Measurements from ENCODE around the gene NEK7. TPM values are rescaled to one million over a fixed set of nuclear protein-coding genes. Genes with fewer than 3 reads are reported as not detected.

NEK7 gene
- total RNA-seq, 1 donor from 2014 or later = 103 TPM

- no peak for DNase-seq (ENCODE audit: low spot score)
Observed at GRCh38 chr1:198254521-198254920, 97.7 kb downstream of the NEK7 start.

DNA sequence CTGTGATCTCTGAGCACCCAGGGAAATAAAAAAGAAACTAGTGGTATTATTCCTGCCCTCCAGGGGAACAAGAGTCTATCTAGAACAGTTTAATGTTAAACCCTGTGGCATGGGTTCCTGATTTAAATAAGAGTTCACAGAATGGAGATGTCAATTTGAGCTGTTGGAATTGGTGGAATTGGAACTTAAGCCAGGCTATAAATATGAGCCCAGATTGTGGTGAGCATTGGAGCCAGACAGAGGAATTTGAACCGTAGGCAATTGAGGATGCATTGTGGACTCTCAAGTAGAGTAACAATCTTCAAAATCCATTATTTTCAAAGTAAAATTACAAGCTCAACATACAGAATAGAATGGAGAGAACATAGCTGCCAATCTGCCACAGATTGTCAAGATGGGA, 98.2 kb downstream of the NEK7 start:
- DNase-seq (ENCODE audit: low spot score) = no peak

- no peak for DNase-seq (ENCODE audit: low spot score)
Observed at GRCh38 chr1:198255784-198256183, 99.0 kb downstream of the NEK7 start.

DNA sequence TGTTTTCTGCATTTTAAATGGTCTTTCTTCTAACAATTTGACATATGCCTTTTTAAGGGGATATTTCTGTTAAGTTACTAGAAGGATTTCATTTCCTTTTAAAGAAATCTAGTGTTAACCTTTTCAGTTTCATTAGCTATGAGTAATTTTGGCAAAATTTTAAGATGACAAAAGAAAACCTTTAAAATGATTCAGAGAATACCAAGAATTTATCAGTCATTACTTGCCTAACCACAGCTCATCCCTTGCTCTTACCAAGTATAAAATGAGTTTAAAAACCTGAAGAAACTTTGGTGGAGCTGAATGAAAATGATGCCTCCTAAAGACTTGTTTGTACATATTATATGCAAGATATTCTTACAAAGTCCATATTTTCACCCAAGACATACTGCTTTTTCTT, 101.7 kb downstream of the NEK7 start:
- no peak for DNase-seq (ENCODE audit: low spot score)

- no peak for DNase-seq (ENCODE audit: low spot score)
Observed at GRCh38 chr1:198259333-198260074, 102.7 kb downstream of the NEK7 start.

DNA sequence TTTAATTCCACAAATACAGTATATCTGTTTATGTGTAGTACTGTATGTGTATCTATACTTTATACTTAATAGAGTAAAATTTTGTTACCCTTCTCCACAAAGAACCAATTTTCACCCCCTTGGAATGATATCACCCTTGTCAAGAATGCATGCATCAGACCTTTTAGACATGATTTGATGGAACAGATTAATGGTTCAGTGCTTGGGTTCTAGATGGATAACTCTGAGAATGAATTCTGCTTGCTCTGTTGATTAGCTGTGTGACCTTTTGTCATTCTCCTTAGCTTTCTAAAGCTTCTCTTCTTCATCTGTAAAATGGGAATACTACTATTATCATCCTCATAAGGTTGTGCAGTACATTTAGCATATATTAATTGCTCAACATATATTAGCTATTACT, 105.1 kb downstream of the NEK7 start:
- DNase-seq (ENCODE audit: low spot score) = no peak

DNA sequence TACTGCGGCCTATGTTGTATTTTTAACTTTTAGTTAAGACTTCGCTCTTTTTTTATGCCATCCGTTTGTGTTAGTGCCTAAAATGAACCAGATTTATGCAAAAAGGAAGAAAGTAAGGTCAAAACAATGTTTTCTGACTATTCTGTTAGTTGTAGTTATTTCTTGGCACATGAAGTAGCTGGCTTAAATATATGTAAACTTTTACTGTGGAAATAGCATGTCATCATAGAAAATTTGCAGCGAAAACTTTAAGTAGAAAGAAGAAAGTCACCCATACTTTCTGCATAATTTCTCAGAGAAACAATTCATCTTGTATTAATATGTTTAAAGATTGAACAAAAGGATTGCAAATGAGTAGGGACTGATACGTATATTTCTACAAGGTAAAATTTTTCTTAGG, 106.4 kb downstream of the NEK7 start:
- DNase-seq (ENCODE audit: low spot score) = no peak

GRCh38 chr1:198264282-198264681, 107.5 kb downstream of the NEK7 start:
- DNase-seq (ENCODE audit: low spot score) = no peak

DNA sequence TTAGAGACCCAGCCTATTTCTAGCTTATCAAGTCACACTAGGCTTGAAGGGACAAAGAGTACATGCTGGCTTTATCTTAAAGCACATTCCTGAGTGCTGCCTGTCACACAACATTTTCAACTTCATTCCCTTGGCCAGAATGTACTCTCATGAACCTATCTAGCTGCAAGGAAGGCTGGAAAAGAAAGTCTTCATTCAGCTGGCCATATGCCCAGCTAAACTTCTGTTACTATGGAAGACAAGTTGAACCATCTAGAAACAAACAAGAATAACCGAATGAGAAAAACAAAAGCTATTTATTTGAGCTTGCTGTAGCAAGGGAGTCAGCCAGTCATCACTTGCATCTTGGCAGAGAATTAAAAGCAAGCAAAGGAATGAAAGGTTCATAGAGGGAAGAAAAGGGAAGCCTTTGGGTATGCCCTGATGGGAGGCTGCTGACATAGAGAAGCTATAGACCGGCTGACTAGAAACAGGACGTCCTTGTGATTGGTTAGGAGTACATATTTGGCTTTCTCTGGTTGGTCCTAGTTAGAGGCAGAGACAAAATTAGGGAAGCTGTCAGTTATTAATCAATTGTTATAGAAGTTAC, 108.4 kb downstream of the NEK7 start:
- no peak for DNase-seq (ENCODE audit: low spot score)

GRCh38 chr1:198267056-198267455, 110.3 kb downstream of the NEK7 start:
- no peak for DNase-seq (ENCODE audit: low spot score)

GRCh38 chr1:198267921-198268320, 111.1 kb downstream of the NEK7 start:
- no peak for DNase-seq (ENCODE audit: low spot score)

GRCh38 chr1:198268784-198269645, 112.2 kb downstream of the NEK7 start:
- DNase-seq (ENCODE audit: low spot score) = no peak

GRCh38 chr1:198269646-198269940, 112.8 kb downstream of the NEK7 start:
- DNase-seq (ENCODE audit: low spot score) = no peak

DNA sequence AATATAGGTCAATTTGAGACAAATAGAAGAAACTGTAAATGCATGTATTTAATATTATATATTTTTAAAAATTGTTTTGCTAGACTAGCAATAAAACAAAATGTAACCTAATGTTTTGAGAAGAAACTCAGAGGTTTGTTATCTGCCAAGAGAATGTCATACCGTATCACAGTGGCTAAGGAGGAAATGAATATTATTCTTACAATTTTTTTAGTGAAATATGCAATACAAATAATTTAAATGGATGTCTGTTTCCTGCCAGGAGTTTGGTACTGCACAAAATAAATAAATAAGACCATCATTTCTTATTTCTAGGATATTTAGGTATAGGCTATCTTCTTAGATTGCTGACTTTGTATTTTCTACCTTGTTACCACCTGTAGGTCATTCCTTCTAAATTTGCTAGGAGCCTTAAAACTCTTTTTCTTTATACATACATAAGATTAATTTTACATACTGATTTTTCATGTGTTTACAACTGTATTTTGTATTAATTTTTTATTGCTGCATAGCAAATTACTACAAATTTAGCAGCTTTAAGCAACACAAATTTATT, 113.6 kb downstream of the NEK7 start:
- DNase-seq (ENCODE audit: low spot score) = no peak

- DNase-seq (ENCODE audit: low spot score) = no peak
Observed at GRCh38 chr1:198271467-198271866, 114.7 kb downstream of the NEK7 start.

DNA sequence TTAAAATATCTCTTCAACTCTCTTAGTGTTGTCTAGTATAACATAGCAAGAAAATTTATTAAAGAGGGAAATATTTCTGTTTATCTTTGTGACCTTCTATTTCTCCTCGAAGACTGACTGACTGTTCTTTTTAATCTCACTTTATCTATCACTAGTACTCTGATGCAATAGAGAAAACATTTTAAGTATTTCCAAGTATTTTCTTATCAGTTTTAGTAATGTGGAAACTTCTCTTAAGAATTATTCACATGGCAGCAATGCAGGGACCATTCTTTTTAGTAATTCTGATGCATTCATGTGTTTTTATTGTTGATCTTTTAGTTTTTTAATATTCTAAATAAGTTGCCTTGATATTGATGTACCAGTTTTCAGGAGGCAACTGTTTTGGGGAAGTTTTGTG, 115.7 kb downstream of the NEK7 start:
- DNase-seq (ENCODE audit: low spot score) = no peak

GRCh38 chr1:198273748-198274295, 117.0 kb downstream of the NEK7 start:
- DNase-seq (ENCODE audit: low spot score) = no peak

DNA sequence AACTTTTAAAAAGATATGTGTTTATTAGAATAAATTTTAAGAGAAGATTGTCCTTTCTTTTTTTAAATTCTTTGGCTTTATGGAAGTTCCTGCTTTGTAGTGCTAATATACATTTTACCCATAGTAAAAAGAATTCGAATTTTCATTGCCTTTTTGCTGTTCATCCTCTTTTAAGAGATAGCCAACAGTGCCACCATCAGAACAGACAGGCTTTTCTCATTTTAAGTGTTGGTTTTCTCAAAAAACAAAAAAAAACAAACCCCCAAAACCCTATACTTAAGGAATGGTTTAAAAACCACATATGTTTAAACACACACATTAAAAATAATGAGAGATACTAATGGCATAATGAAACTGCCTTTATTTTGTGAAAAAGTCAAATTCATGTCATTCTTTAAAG, 118.8 kb downstream of the NEK7 start:
- no peak for DNase-seq (ENCODE audit: low spot score)

- DNase-seq (ENCODE audit: low spot score) = no peak
Observed at GRCh38 chr1:198276241-198276640, 119.4 kb downstream of the NEK7 start.

DNA sequence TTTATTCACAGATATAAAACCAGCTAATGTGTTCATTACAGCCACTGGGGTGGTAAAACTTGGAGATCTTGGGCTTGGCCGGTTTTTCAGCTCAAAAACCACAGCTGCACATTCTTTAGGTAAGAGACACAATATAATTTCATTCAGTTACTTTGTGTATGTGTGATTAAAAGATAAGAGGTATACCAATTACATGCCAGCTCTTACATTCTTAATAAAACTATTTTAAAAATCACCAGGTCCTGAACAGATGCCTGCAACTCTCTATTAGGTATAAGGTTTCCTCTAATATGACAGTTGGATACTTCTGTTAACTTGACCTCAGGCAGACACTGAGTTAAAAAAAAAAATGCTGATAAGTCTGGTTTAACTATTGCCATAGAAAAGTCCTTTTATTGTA, 122.1 kb downstream of the NEK7 start:
- no peak for DNase-seq (ENCODE audit: low spot score)

DNA sequence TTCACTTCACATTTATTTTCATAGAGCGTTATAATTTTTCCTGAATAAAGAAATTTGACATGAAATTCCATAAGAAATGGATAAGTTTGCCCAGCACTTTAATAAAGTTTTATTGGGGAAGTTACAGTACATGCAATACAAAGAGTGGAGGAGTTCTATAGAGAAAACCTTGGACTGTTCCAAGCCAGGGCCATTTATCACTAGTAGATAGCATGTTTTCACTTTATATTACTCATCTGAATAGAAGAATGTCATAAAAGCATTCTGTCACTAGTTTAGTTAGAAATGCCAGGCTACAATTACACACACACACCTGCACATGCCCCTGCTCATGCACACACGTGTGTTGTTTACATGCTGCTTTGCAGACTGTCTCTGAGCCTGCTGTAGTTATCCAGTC, 123.3 kb downstream of the NEK7 start:
- DNase-seq (ENCODE audit: low spot score) = no peak

GRCh38 chr1:198281911-198282310, 125.1 kb downstream of the NEK7 start:
- DNase-seq (ENCODE audit: low spot score) = no peak

Data from mesenteric fat pad (tissue), 1 donor.